NCI-H524 (cell line): ENCODE measurements around the gene AGPS.
"Not testable (repeated sequence)": the region's sequence is repeated elsewhere in the genome, so short reads cannot be mapped to it uniquely, and the experiment has no call there.

Source experiments
- DNase-seq, 2 experiments: peaks; one replicate each; lab custom pipeline; 2025; lab: John Stamatoyannopoulos, UW

The AGPS gene

GRCh38 chr2:177529166-177529565 is 136.6 kb downstream of the AGPS start:
- no peak for DNase-seq

GRCh38 chr2:177530561-177530960 is 138.0 kb downstream of the AGPS start:
- DNase-seq = no peak

DNA sequence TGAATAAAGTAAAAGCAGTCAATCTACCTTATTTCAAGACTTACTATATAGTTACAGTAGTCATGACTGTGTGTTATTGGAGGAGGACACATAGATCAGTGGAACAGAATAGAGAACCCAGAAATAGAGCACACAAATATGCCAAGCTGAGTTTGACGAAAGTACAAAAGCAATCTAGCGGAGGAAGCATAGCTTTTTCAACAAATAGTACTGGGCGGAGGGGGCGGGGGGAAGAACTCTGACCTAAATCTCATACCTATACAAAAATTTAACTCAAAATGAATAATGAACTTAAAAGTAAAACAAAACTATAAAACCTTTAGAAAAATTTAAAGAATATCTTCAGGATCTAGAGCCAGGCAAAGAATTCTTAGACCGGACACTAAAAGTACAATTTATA is 139.1 kb downstream of the AGPS start:
- DNase-seq = no peak

DNA sequence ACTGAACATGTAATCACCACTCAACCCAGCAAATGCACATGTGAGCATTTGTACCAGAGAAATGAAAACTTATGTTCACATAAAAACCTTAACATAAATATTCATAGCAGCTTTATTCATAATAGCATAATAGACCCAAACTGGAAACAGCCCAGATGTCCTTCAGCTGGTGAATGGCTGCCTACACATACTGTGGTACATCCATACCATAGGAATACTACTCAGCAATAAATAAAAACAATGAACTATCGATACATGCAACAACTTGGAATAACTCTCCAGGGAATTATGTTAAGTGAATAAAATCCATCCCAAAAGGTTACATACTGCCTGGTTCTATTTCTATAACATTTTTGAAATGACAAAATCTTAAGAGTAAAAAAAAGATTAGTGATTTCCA is 140.0 kb downstream of the AGPS start:
- DNase-seq = no peak

DNA sequence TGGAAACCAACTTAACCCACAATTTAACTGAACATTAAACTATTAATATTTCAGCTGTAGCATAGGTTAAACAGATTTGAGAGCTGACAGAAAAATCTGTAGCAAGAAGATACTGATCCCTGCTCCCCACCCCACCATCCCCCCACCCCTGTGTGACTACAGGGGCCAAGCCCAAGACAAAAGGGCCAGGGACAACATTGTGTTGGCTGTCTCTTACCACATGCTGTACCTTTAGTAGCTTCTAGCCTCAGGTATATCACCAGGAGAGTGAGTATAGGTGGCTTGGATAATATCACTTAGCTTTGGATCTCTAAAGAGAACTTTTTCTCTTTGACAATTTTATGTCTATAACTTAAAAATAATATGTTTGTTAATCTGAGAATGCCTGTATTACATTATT is 140.7 kb downstream of the AGPS start:
- DNase-seq = no peak

- DNase-seq = no peak
These were observed 142.4 kb downstream of the AGPS start for GRCh38 chr2:177535000-177535399.

DNA sequence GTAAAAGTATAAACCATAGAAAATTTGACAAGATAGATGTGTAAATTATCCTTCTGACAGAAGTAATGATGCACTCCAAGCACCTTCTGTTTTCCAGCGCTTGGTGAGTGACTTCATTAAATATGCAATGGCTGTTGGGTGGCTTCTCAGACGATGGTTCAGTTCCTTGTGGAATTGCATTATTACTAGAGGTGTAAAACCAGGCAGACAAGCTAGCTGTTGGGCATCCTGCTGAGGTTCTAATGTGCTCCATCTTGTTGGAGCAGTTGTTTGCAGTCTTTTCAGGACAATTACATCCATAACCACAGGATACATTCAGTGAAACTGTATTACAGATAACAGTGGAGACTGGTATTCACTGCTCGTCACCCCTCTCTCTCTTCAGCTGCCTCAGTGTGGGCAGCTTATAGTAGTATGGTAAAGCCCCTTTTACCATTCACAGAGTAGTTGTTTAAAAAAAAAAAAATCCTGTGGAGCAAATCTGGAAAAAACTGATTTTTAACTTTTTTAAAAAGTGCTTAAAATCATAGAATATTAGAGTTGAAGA is 143.5 kb downstream of the AGPS start:
- no peak for DNase-seq

DNA sequence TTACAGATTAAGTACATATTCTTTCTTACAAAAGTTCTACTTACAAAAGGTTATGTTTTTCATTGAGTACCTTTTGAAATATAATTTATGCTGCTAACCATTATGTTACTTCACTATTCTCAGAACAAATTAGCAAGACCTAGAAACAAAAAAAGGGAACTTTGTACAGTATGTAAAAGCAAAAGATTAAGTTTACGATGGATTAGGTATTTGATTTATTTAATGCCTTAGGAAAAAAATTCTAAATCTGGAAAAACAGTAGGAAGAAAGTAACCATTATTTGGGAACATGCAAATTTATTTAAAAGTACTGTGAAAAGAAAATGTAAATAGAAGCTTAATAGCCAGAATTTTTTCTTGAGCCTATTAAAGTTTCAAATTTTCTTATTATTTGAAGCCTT is 144.6 kb downstream of the AGPS start:
- no peak for DNase-seq

DNA sequence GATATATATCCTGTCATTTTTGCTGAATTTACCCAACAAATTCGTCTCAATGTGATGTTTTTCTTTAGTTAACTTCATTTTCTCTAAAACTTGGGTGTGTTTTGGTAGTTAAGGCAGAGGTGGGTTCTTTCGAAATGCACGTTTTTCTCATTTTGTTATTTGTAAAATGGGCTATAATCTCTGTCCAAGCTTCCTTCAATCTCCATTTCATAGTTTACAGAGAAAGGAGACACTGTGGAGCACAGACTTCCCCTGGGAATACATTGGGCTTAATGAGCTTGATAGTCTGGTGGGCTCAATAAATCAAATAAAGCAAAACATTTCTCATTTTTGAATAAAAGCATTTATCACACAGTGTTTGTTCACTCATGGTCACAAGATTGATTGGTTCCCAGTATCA is 145.1 kb downstream of the AGPS start:
- DNase-seq = no peak

DNA sequence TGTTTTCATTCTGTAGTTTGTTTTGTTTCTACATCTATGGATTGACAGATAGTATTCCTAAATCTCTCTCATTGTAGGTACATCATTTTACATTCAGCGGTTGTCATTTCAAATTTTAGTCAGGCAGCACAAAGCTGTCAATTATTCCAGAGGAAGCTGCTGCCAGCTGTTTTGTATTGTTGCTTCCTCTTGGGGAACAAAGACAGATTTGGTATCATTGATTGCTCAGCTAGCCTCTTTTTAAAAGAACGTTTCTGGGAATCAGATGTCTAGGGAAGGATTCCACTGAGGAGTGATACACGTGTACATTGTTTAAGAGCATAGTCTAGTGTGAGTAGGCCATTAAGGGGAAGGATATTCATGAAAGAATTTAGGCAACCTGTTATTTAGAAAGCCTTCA is 145.8 kb downstream of the AGPS start:
- DNase-seq = no peak

DNA sequence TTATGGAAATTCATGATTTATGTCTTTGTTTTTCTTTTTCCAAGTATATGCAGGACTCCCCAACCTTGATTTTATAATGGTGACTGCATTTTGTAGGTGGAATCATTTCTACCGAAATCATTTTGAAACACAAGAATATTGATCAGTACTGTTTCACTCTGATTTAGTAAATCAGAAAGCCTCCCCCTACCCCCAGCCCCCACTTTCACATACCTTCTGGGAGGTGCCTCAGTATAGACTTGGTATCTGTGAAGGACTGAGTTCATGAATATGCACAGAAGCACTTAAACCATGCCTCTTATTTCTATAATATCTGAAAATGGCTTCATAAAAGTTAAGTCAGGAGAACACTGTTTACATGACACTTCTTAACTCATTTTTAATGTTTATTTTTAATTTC is 147.7 kb downstream of the AGPS start:
- DNase-seq = no peak

- DNase-seq = peak in 1 of 2 experiments; percentile 10
These were observed 148.9 kb downstream of the AGPS start for GRCh38 chr2:177541258-177541991.

GRCh38 chr2:177542396-177542795 is 149.8 kb downstream of the AGPS start:
- DNase-seq = no peak

- no peak for DNase-seq
These were observed 150.6 kb downstream of the AGPS start for GRCh38 chr2:177543007-177543760.

GRCh38 chr2:177545143-177545542 is 152.6 kb downstream of the AGPS start:
- no peak for DNase-seq

GRCh38 chr2:177545981-177546585 is 153.5 kb downstream of the AGPS start:
- DNase-seq = peak; percentile 36 to 76

GRCh38 chr2:177547122-177547521 is 154.5 kb downstream of the AGPS start:
- DNase-seq = peak in 1 of 2 experiments; percentile 3

DNA sequence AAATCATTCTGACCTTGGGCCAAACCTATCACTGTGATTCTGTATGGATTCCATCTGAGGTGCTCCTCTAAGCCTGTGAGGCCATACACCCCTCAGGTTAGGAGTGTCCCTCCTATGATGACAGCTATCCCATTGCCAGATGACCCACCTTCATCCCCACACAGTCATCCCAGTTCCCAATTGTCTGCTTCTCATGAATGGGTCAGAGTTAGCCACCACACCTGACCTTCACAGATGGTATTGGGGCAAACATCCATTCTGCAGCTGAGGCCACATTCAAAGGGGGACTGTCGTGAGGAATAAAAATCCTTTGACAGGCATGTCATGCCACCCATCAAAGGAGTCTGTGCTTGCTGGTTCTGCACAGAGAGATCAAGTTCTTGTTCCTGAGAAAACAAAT is 155.2 kb downstream of the AGPS start:
- DNase-seq = no peak

DNA sequence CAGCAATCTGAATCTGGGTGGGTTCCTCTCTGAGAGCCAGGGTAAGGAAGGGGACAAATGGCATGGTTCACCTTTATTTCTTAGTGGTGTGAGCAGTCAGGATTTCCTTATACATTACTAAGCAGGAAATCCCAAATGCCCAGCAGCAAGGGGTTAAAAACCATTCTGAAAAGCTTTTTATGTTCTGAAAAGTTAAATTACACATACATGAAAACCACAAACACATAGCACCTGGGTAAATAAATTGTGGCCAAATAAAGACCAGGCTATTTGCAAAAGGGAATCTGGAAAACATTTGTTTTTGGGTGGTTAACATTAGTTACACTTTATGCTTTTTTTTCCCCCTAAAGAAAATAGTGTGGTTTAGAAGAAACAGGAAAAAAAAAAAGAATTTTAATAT is 156.1 kb downstream of the AGPS start:
- DNase-seq = no peak

DNA sequence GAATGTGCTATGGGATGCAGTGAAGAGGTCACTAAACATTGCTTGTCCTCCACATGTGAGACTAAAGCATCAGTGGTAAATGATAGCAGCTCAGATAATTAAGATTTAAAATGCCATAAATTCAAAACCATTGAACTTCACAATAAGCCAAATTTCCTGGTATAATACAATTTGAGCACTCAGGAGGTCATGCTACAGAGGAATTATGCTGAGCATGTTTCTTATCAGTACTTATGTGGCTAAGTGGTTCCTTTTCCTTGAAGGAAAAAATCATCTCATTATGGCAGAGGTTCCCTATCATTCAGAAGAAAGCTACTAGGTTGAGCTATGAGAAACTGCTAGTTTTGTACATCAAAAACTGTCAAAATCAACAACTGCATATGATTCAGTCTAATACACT is 156.6 kb downstream of the AGPS start:
- no peak for DNase-seq

- no peak for DNase-seq
These were observed 158.0 kb downstream of the AGPS start for GRCh38 chr2:177550264-177551200.

DNA sequence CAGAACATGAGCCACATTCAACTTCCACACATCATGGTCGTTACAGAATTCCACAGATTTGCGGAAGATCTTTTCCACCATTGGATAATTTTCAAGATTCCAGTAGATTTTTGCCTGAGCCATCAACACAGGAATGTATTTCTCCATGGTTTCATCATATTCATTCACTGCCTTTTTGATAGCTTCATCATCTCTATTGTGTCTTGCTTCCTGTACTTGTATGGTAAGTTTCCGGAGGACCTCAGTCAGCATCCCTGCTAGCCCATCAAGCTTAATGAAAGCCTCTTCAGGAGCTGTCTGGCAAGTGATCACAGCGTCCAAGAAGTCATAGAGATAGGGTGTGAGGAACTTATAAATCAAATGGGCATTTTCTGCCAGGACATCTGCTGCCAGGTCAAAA is 158.8 kb downstream of the AGPS start:
- DNase-seq = not testable (repeated sequence)
